CD14-positive monocyte (primary cell): ENCODE results near the gene UBE2H. TPM values are rescaled to one million over a fixed set of nuclear protein-coding genes. Genes with fewer than 3 reads are reported as not detected.

ENCODE experiments used
- DNase-seq, 3 donors: peaks; one replicate each; pipeline ENCODE4 v3.0.0-alpha.2; 2011 to 2022
- H2AFZ ChIP-seq: 2 replicates; pipeline ENCODE4 v1.6.0; 2012; ENCODE audit warnings: mild to moderate bottlenecking, low read depth, low read length, inconsistent platforms; ENCODE audit not compliant: insufficient read depth, poor library complexity, severe bottlenecking
- H3K27ac ChIP-seq, 2 donors: 1 replicate in 1 of 2; 2 replicates in 1 of 2; pipeline ENCODE4 v1.5.1; 2012 to 2013; ENCODE audit warnings: low read length in 2 of 2, control low read depth in 1 of 2, inconsistent platforms in 1 of 2, low read depth in 1 of 2, mild to moderate bottlenecking in 1 of 2
- H3K27me3 ChIP-seq, 2 donors: one replicate each; pipeline versions ENCODE4 v1.6.0 to v1.6.1; 2011 to 2013; ENCODE audit warnings: low read length in 2 of 2; ENCODE audit not compliant: control insufficient read depth in 2 of 2, insufficient read depth in 2 of 2
- H3K36me3 ChIP-seq, 2 donors: replicated peaks in 1 of 2; 1 replicate in 1 of 2; 2 replicates in 1 of 2; pipeline versions ENCODE4 v1.5.1 to v1.6.1; 2012 to 2013; ENCODE audit warnings: low read length in 2 of 2, control low read depth in 1 of 2, inconsistent platforms in 1 of 2, mild to moderate bottlenecking in 1 of 2; ENCODE audit not compliant: insufficient read depth in 2 of 2, control insufficient read depth in 1 of 2
- H3K4me1 ChIP-seq, 2 donors: 1 replicate in 1 of 2; 2 replicates in 1 of 2; pipeline versions ENCODE4 v1.5.1 to v1.6.1; 2012 to 2013; ENCODE audit warnings: low read length in 2 of 2, control low read depth in 1 of 2, inconsistent platforms in 1 of 2, mild to moderate bottlenecking in 1 of 2, moderate library complexity in 1 of 2; ENCODE audit not compliant: insufficient read depth in 2 of 2, control insufficient read depth in 1 of 2
- H3K4me2 ChIP-seq: replicated peaks from 2 replicates; pipeline ENCODE3; 2012; ENCODE audit warnings: low read length, moderate library complexity, mild to moderate bottlenecking; ENCODE audit not compliant: poor library complexity, severe bottlenecking; ENCODE audit errors: extremely low read depth
- H3K4me3 ChIP-seq, 3 experiments: fragments of 200-600 bp in 1 of 3; sonication (generic) in 1 of 3; replicated peaks in 1 of 3; 1 replicate in 2 of 3; 2 replicates in 1 of 3; pipeline ENCODE4 v1.5.1; 2011 to 2013; ENCODE audit warnings: low read length in 3 of 3, mild to moderate bottlenecking in 3 of 3, control low read depth in 2 of 3, low read depth in 2 of 3, inconsistent platforms in 1 of 3, moderate library complexity in 1 of 3
- H3K79me2 ChIP-seq: 2 replicates; pipeline ENCODE4 v1.6.0; 2012; ENCODE audit warnings: mild to moderate bottlenecking, control low read depth, inconsistent platforms, low read length, moderate library complexity; ENCODE audit not compliant: insufficient read depth
- H3K9ac ChIP-seq: 2 replicates; pipeline ENCODE4 v1.6.0; 2017; ENCODE audit warnings: low read length, mild to moderate bottlenecking; ENCODE audit not compliant: insufficient read depth, poor library complexity, severe bottlenecking
- H3K9me3 ChIP-seq, 2 donors: replicated peaks in 1 of 2; 1 replicate in 1 of 2; 2 replicates in 1 of 2; pipeline versions ENCODE4 v1.5.1 to v1.6.1; 2012 to 2013; ENCODE audit warnings: low read length in 2 of 2, control low read depth in 1 of 2; ENCODE audit not compliant: control insufficient read depth in 1 of 2, insufficient read depth in 1 of 2
- H4K20me1 ChIP-seq: 2 replicates; pipeline ENCODE4 v1.6.0; 2012; ENCODE audit warnings: mild to moderate bottlenecking, low read length, control low read depth, moderate library complexity; ENCODE audit not compliant: insufficient read depth
- H3K27ac Mint-ChIP-seq, 7 donors: one replicate each; pipeline ENCODE4 v1.8.0; 2020; ENCODE audit warnings: mild to moderate bottlenecking in 7 of 7, mixed read lengths in 7 of 7, moderate library complexity in 6 of 7, inconsistent platforms in 2 of 7
- H3K27me3 Mint-ChIP-seq, 3 donors: one replicate each; pipeline ENCODE4 v1.8.0; 2021 to 2022; ENCODE audit warnings: low read depth in 3 of 3, mild to moderate bottlenecking in 3 of 3, mixed read lengths in 3 of 3, moderate library complexity in 3 of 3, inconsistent platforms in 1 of 3
- H3K36me3 Mint-ChIP-seq, 2 donors: one replicate each; pipeline ENCODE4 v1.8.0; 2020; ENCODE audit warnings: mixed read lengths in 2 of 2, inconsistent platforms in 1 of 2, mild to moderate bottlenecking in 1 of 2
- H3K4me1 Mint-ChIP-seq: one replicate; pipeline ENCODE4 v1.8.0; 2020; ENCODE audit warnings: mild to moderate bottlenecking, mixed read lengths
- H3K4me3 Mint-ChIP-seq, 2 donors: one replicate each; pipeline ENCODE4 v1.8.0; 2020; ENCODE audit warnings: mild to moderate bottlenecking in 2 of 2, mixed read lengths in 2 of 2, moderate library complexity in 1 of 2
- H3K9me3 Mint-ChIP-seq, 7 donors: one replicate each; pipeline ENCODE4 v1.8.0; 2020 to 2022; ENCODE audit warnings: mixed read lengths in 7 of 7, mild to moderate bottlenecking in 6 of 7, moderate library complexity in 6 of 7, inconsistent platforms in 2 of 7
- WGBS: methylation state at CpG from one replicate; pipeline ENCODE4 v1.1.5; 2013; ENCODE audit warnings: missing lambda C conversion rate; ENCODE audit not compliant: insufficient coverage; 5-methylcytosine and 5-hydroxymethylcytosine counted together
- intact Hi-C, 2 donors: fragments of 100-400 bp; cut with micrococcal nuclease; formaldehyde crosslinking; loops; one replicate each; pipeline versions ENCODE4 v1.15.0 to v1.15.1; 2023
- polyA plus RNA-seq, 3 donors: library from polyadenylated mRNA; depleted of rRNA in 1 of 3; unstranded in 2 of 3; stranded (reverse) in 1 of 3; fragments of 300-500 nt in 2 of 3; fragments of >200 nt in 1 of 3; fragmentation: Illumina TruSeq in 2 of 3; gene quantifications; 1 replicate in 2 of 3; 2 replicates in 1 of 3; pipeline ENCODE4 v1.2.3, GENCODE V29; 2012 to 2021
- TF ChIP-seq, protein P1 (sequence below): fragments of 200-600 bp; IDR thresholded peaks from one replicate; pipeline ENCODE4 v1.8.0; 2022; ENCODE audit warnings: antibody characterized with exemption, mild to moderate bottlenecking

UBE2H gene
- polyA plus RNA-seq, 3 donors: 12.6 to 26.0 (median 16.0) TPM

GRCh38 chr7:129799350-129799955, 153.3 kb downstream of the UBE2H start:
- Histone ChIP-seq H3K4me3 (no peak overlapping the region), H3K4me1 (no peaks in the 10 kb centered on the region), H3K27me3 (no peaks in the 10 kb centered on the region), H3K4me2 (no peak overlapping the region), H3K36me3 (no peaks in the 10 kb centered on the region), H2AFZ (no peak overlapping the region), H3K27ac (no peak overlapping the region), H3K79me2 (no peaks in the 10 kb centered on the region), H3K9ac (no peak overlapping the region), H3K9me3 (no peaks in the 10 kb centered on the region), H4K20me1 (no peaks in the 10 kb centered on the region)
- 89% methylated on average over 8 of the region's 13 CpGs for WGBS
- intact Hi-C loops: no loop called here
- Mint-ChIP-seq H3K27me3 (peaks cover 0 to 16% (median 11%) of the 10 kb centered on the region in 3 donors), H3K4me3 (no peak overlapping the region), H3K4me1 (no peaks in the 10 kb centered on the region), H3K9me3 (peaks cover 0 to 2% (median 0%) of the 10 kb centered on the region in 7 donors), H3K36me3 (no peaks in the 10 kb centered on the region), H3K27ac (peak overlapping the region in 1 of 7 donors; percentile 57)
- TF ChIP-seq, protein P1, sequence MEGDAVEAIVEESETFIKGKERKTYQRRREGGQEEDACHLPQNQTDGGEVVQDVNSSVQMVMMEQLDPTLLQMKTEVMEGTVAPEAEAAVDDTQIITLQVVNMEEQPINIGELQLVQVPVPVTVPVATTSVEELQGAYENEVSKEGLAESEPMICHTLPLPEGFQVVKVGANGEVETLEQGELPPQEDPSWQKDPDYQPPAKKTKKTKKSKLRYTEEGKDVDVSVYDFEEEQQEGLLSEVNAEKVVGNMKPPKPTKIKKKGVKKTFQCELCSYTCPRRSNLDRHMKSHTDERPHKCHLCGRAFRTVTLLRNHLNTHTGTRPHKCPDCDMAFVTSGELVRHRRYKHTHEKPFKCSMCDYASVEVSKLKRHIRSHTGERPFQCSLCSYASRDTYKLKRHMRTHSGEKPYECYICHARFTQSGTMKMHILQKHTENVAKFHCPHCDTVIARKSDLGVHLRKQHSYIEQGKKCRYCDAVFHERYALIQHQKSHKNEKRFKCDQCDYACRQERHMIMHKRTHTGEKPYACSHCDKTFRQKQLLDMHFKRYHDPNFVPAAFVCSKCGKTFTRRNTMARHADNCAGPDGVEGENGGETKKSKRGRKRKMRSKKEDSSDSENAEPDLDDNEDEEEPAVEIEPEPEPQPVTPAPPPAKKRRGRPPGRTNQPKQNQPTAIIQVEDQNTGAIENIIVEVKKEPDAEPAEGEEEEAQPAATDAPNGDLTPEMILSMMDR: no peak
- no peak for DNase-seq

- Histone ChIP-seq H2AFZ (no peak overlapping the region), H3K9me3 (no peaks in the 10 kb centered on the region), H3K9ac (no peak overlapping the region), H3K4me3 (no peak overlapping the region), H3K27ac (no peak overlapping the region), H3K36me3 (no peaks in the 10 kb centered on the region), H3K4me2 (no peak overlapping the region), H4K20me1 (no peaks in the 10 kb centered on the region), H3K4me1 (no peaks in the 10 kb centered on the region), H3K27me3 (no peaks in the 10 kb centered on the region), H3K79me2 (no peaks in the 10 kb centered on the region)
- intact Hi-C loops: no loop called here
- TF ChIP-seq, protein P1: no peak
- H3K9me3 Mint-ChIP-seq: peaks cover 0 to 2% (median 0%) of the 10 kb centered on the region in 7 donors
- no peaks in the 10 kb centered on the region for H3K4me1 Mint-ChIP-seq
- H3K36me3 Mint-ChIP-seq: no peaks in the 10 kb centered on the region
- H3K27me3 Mint-ChIP-seq: peaks cover 0 to 20% (median 12%) of the 10 kb centered on the region in 3 donors
- no peak overlapping the region for H3K4me3 Mint-ChIP-seq
- WGBS: 97% methylated on average over 12 of the region's 16 CpGs
- no peak for DNase-seq
- H3K27ac Mint-ChIP-seq: no peak overlapping the region
These were observed 154.0 kb downstream of the UBE2H start for GRCh38 chr7:129798616-129799349.
